DND-41 (cell line): ENCODE measurements around the gene HM13.

ENCODE experiments used
- ATAC-seq: fragments of 200-7000 bp; cut with Tn5 transposase; 3 replicates; pipeline ENCODE4 v1.9.1; 2021; ENCODE audit warnings: low read depth; ENCODE audit not compliant: insufficient read depth
- DNase-seq: peaks from one replicate; pipeline ENCODE4 v3.0.0-alpha.2; 2020
- H2AFZ ChIP-seq: 2 replicates; pipeline ENCODE4 v1.6.0; 2012; ENCODE audit warnings: low read depth, low read length
- H3K27ac ChIP-seq: 2 replicates; pipeline ENCODE4 v1.5.1; 2012; ENCODE audit warnings: low read length, inconsistent platforms
- H3K27me3 ChIP-seq: fragments of 200-600 bp; sonication (generic); 2 replicates; pipeline ENCODE4 v1.6.0; 2012; ENCODE audit warnings: low read length, mild to moderate bottlenecking, inconsistent platforms; ENCODE audit not compliant: insufficient read depth, poor library complexity
- H3K36me3 ChIP-seq: 2 replicates; pipeline ENCODE4 v1.5.1; 2012; ENCODE audit warnings: low read length, inconsistent platforms; ENCODE audit not compliant: insufficient read depth
- H3K4me1 ChIP-seq: 2 replicates; pipeline ENCODE4 v1.5.1; 2012; ENCODE audit warnings: mild to moderate bottlenecking, low read length; ENCODE audit not compliant: insufficient read depth
- H3K4me2 ChIP-seq: 2 replicates; pipeline ENCODE4 v1.6.0; 2012; ENCODE audit warnings: mild to moderate bottlenecking, moderate library complexity, low read length, inconsistent platforms; ENCODE audit not compliant: insufficient read depth
- H3K4me3 ChIP-seq, 2 experiments: fragments of 200-600 bp in 1 of 2; shearing (Covaris generic) in 1 of 2; 2 replicates each; pipeline ENCODE4 v1.5.1; 2012 to 2016; ENCODE audit warnings: inconsistent platforms in 2 of 2, low read length in 2 of 2, mild to moderate bottlenecking in 2 of 2, low read depth in 1 of 2, moderate library complexity in 1 of 2
- H3K79me2 ChIP-seq: 2 replicates; pipeline ENCODE4 v1.6.0; 2012; ENCODE audit warnings: low read length, inconsistent platforms; ENCODE audit not compliant: insufficient read depth
- H3K9ac ChIP-seq: 2 replicates; pipeline ENCODE4 v1.6.0; 2012; ENCODE audit warnings: low read depth, mild to moderate bottlenecking, inconsistent platforms, low read length, moderate library complexity
- H3K9me3 ChIP-seq: 2 replicates; pipeline ENCODE4 v1.5.1; 2012; ENCODE audit warnings: low read length, moderate library complexity, mild to moderate bottlenecking, inconsistent platforms; ENCODE audit not compliant: insufficient read depth, severe bottlenecking
- H4K20me1 ChIP-seq: 2 replicates; pipeline ENCODE4 v1.6.0; 2012; ENCODE audit warnings: low read length; ENCODE audit not compliant: insufficient read depth
- EZH2 ChIP-seq: IDR thresholded peaks from 3 replicates; pipeline ENCODE4 v1.6.1; 2012; ENCODE audit warnings: borderline replicate concordance, low read depth, mild to moderate bottlenecking, moderate library complexity, low read length, inconsistent platforms; ENCODE audit not compliant: severe bottlenecking
- TF ChIP-seq, protein P1 (sequence below): IDR thresholded peaks from 2 replicates; pipeline ENCODE4 v1.5.1; 2012; ENCODE audit warnings: borderline replicate concordance, low read length, moderate library complexity, mild to moderate bottlenecking; ENCODE audit not compliant: poor library complexity, severe bottlenecking; ENCODE audit errors: extremely low read depth

HM13 gene

DNA sequence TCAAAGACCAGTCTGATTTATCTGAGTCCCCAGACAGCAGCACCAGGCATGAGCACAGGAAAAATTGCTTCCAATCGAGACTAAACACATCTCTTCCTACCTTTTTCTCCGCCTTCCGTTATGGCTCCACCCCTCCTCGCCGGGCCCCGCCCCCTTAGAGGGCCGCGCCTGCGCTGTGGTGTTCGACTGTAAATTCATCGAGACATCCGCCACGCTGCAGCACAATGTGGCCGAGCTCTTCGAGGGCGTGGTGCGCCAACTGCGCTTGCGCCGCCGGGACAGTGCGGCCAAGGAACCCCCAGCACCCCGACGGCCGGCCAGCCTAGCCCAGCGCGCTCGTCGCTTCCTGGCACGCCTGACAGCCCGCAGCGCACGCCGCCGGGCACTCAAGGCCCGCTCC, 30.2 kb upstream of the HM13 start:
- H3K4me3 ChIP-seq = no peak overlapping the region
- H3K9ac ChIP-seq = no peak overlapping the region
- H3K36me3 ChIP-seq = no peaks in the 10 kb centered on the region
- no peaks in the 10 kb centered on the region for H3K9me3 ChIP-seq
- H2AFZ ChIP-seq = no peak overlapping the region
- H3K4me2 ChIP-seq = no peak overlapping the region
- H3K27ac ChIP-seq = no peak overlapping the region
- no peaks in the 10 kb centered on the region for H3K4me1 ChIP-seq
- no peaks in the 10 kb centered on the region for H3K79me2 ChIP-seq
- TF ChIP-seq, protein P1, sequence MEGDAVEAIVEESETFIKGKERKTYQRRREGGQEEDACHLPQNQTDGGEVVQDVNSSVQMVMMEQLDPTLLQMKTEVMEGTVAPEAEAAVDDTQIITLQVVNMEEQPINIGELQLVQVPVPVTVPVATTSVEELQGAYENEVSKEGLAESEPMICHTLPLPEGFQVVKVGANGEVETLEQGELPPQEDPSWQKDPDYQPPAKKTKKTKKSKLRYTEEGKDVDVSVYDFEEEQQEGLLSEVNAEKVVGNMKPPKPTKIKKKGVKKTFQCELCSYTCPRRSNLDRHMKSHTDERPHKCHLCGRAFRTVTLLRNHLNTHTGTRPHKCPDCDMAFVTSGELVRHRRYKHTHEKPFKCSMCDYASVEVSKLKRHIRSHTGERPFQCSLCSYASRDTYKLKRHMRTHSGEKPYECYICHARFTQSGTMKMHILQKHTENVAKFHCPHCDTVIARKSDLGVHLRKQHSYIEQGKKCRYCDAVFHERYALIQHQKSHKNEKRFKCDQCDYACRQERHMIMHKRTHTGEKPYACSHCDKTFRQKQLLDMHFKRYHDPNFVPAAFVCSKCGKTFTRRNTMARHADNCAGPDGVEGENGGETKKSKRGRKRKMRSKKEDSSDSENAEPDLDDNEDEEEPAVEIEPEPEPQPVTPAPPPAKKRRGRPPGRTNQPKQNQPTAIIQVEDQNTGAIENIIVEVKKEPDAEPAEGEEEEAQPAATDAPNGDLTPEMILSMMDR = no peak
- TF ChIP-seq EZH2 = no peak
- no peak for ATAC-seq
- H4K20me1 ChIP-seq = no peaks in the 10 kb centered on the region
- no peak for DNase-seq
- peaks cover 4% of the 10 kb centered on the region for H3K27me3 ChIP-seq

DNA sequence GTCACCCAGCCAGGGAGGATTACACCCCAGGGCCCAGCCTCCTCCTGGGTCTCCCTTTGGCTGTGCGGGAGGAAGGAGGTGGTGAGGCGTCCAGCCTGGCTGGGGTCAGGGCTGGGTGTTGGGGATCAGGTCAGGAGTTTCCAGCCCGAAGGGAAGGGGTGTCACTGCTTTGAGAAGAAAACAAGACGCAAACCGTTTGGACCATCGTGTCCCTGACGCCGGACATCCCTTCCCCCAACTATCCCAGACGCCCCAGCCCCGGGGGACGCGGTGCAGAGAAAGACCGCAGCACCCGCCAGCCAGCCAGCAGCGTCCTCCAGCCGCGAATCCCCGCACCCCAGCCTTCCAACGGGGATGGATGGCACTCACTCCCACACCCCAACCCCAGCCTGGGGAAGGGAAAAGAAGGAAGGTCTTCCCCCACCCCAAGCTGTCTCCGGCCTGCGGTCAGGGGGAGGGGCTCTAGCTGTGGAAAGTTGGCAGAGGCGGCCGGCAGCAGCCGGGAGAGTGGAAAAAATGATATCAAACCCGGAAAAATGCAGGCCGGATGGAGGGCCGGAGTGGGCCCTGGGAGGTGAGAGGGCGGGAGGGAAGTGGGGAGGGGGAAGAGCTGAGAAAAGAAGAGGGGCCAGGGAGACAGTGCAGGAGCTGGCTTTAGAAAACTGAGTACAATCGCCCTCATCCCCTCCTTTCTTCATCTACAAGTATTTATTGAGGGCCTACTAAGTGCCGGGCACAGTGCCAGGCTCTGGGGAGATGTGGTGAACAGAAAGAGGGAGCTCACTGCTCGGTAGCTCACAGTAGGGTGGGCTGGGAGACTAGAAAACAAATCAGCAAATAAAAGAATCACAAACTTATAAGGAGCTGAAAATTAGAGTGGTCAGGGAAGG, 28.5 kb upstream of the HM13 start:
- Histone ChIP-seq H3K79me2 (no peaks in the 10 kb centered on the region), H3K9ac (no peak overlapping the region)
- no peak for DNase-seq

DNA sequence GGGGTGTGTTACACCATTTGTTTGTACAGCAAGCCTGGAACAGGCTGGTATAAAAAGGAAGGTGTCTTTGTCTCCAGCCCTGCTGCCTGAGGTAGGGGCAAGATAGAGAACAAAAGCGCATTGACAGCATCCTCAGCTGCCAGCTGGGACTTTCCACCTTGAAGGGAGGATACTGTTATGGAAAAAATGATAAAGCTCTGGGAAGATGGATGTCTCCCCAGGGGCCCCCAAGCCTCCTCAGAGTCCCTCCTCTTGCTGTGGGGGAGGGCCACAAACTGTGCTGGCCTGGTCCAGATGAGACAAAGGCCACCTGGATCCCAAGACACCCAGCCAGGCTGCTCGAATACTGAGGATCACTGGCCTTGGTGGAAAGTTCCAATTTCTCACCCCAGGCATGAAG, 26.1 kb upstream of the HM13 start:
- H3K27ac ChIP-seq = no peak overlapping the region
- H3K79me2 ChIP-seq = no peaks in the 10 kb centered on the region
- DNase-seq = no peak
- no peak overlapping the region for H3K4me3 ChIP-seq
- no peak overlapping the region for H2AFZ ChIP-seq
- TF ChIP-seq, protein P1 = no peak
- TF ChIP-seq EZH2 = no peak
- no peaks in the 10 kb centered on the region for H3K36me3 ChIP-seq
- no peak overlapping the region for H3K4me2 ChIP-seq
- H4K20me1 ChIP-seq = no peaks in the 10 kb centered on the region
- no peak for ATAC-seq
- H3K4me1 ChIP-seq = no peaks in the 10 kb centered on the region
- no peaks in the 10 kb centered on the region for H3K9me3 ChIP-seq
- H3K27me3 ChIP-seq = peaks cover 4% of the 10 kb centered on the region
- H3K9ac ChIP-seq = no peak overlapping the region

More for the DNA sequence above, 28.5 kb upstream of the HM13 start:
- Histone ChIP-seq H3K27me3 (peaks cover 4% of the 10 kb centered on the region), H3K4me1 (no peaks in the 10 kb centered on the region), H3K4me2 (no peak overlapping the region), H3K9me3 (no peaks in the 10 kb centered on the region), H3K36me3 (no peaks in the 10 kb centered on the region), H3K4me3 (no peak overlapping the region), H3K27ac (no peak overlapping the region), H2AFZ (no peak overlapping the region), H4K20me1 (no peaks in the 10 kb centered on the region)
- no peak for ATAC-seq
- no peak for TF ChIP-seq EZH2
- TF ChIP-seq, protein P1 = no peak
